ENCODE results near the gene PFKFB2.

Gene PFKFB2

GRCh38 chr1:207052911-207053769 lies at the start of gene PFKFB2:
PFKFB2 (plus strand) TSS chr1:207053275; CDS start chr1:207054718, 1,443 bp downstream.
- in situ Hi-C loops (cut with HindIII; ENCODE audit: low sequenced_read_pairs): loop anchor here (25.0 kb wide), 1 partner anchor 359 kb away; no protein-coding TSS in a partner anchor

GRCh38 chr1:207004931-207005830 lies 47.9 kb upstream of the PFKFB2 start:
- in situ Hi-C loops (cut with HindIII; ENCODE audit: low sequenced_read_pairs): no loop called here

- in situ Hi-C loops (cut with HindIII; ENCODE audit: low sequenced_read_pairs): no loop called here
Observed at GRCh38 chr1:207006083-207006482, 47.0 kb upstream of the PFKFB2 start.

GRCh38 chr1:207006914-207007313 lies 46.2 kb upstream of the PFKFB2 start:
- in situ Hi-C loops (cut with HindIII; ENCODE audit: low sequenced_read_pairs): no loop called here

DNA sequence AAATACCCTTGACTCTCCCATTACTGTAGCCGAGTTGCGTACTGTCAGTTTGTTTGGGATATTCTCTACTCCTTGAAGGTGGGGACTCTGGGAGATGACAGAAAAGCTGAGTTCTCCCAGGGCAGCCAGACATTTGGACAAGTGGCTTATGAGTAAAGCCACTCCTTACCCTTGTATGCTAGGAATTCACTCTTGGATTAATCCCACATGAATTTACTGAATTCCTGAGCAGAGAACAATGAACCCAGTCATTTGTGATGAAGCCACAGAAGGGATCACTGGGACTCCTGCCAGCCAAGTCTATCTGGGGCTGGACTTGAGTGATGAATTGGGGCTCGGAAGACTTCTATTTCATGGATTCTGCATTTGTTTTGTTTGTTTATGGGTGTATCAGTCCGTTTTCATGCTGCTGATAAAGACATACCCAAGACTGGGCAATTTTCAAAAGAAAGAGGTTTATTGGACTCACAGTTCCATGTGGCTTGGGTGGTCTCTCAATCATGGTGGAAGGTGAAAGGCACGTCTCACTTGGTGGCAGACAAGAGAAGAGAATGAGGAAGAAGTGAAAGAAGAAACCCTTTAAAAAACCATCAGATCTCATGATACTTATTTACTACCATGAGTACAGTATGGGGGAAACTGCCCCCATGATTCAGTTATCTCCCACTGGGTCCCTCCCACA lies 45.6 kb upstream of the PFKFB2 start:
- in situ Hi-C loops (cut with HindIII; ENCODE audit: low sequenced_read_pairs): no loop called here

DNA sequence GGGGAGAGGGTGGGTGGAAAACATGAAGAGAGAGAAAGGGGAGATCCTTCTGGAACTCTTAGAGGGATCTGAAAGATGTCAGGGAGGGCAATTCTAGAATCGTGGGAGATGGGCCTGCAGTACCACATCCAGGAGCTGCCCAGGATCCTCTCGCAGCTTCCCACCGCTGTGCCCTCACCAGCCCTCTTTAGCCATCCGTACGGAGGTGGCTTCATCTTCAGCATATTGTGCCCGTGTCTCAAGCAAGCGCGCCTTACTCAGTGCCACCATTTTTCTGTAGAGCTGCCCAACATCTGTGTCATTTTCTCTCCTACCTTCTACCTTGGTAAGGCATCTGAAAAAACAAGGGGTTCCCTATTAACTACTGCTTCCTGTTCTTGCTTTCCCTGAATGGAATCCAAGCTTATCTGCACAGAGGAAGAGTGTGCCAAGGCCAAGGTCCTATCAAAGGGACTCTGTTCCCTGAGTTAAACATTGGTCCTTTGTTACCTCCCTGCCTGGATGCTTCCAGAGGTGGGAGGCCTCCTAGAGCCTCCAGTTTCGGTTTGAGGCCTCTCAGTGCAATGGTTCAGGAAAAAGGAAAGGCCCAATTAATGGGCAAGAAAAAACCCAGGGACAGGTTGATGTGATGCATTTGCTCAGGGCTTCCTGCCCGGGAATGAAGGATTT lies 43.8 kb upstream of the PFKFB2 start:
- in situ Hi-C loops (cut with HindIII; ENCODE audit: low sequenced_read_pairs): no loop called here

GRCh38 chr1:207009945-207010344 lies 43.1 kb upstream of the PFKFB2 start:
- in situ Hi-C loops (cut with HindIII; ENCODE audit: low sequenced_read_pairs): no loop called here

DNA sequence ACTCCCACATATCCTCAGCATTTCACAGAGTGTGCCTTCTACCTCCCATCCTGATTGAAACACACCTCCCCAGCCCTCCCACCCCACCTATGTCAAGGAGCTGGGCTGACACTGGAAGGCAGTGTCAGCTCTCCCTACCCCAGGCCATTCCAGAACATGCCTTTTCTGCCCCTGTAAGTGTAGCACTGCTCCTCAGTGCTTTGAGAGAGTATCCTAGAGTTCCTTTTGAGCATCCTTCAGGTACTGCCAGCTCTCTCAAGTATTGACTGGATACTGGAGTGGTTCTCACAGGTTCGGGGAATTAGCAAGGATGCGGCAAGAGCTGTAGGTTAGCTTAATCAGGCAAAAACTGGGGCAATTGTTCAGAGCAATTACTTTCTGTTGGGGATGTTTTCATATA lies 42.3 kb upstream of the PFKFB2 start:
- in situ Hi-C loops (cut with HindIII; ENCODE audit: low sequenced_read_pairs): no loop called here

GRCh38 chr1:207013321-207014085 lies 39.6 kb upstream of the PFKFB2 start:
- in situ Hi-C loops (cut with HindIII; ENCODE audit: low sequenced_read_pairs): no loop called here

DNA sequence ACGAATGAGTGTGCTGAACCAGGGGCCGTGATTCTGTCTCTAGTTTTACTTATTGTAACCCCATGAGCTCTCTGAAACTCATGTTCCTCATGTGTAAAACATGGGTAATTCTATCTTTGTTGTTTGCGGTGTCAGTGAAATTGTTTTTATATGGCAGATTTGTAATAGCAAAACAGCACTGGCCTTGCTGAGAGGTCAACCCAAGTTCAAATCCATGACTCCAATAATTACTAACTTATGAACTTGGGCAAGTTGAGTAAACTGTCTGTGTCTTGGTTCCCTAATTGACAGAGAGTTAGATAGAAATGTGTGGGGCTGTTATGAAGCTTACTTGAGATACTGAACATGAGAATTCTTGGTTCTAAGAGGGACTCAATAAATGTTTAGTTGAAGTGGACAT lies 38.3 kb upstream of the PFKFB2 start:
- in situ Hi-C loops (cut with HindIII; ENCODE audit: low sequenced_read_pairs): no loop called here

GRCh38 chr1:207015791-207016190 lies 37.3 kb upstream of the PFKFB2 start:
- in situ Hi-C loops (cut with HindIII; ENCODE audit: low sequenced_read_pairs): no loop called here

DNA sequence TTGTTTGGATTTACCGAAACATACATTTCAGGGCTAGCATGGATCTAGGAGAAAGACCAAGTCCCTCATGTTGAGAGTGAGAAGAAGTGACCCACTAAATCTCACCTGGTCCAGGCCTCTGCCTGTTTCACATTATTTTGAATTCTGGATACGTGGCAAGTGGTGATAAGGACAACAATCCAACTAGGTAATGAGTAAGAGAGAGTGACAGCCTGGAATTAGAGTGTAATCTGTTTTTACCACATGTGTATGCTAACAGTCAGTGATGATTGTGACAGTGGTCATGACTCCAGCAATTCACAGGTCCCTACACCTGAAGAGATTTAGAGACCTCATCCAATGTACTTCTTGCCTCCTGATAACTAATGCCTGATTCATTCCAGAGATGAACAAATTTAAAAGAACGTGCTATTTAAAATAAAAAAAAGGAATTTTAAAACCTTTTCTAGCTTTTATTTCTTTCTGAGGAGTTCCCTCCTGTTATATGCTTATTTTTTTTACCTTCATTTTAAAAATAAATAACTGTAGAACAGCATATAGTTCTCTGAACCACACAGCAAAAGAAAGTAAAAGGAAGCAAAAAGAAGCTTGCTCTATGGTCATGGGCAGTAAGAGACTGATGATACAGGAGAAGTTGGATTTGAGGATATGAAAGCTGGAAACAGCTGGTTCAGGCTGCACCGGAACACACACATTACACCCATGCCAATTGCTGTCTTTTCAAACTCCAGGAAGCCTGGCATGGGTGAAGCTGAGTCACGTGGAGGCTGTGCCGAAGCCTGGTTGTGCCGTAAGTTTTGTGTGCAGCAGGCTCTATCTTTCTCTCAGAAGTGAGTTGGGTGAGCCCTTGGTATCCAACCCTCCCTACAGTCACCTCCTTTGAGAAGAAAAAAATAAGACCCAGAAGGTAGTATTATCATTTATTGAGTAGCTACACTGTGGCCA lies 35.2 kb upstream of the PFKFB2 start:
- in situ Hi-C loops (cut with HindIII; ENCODE audit: low sequenced_read_pairs): no loop called here

DNA sequence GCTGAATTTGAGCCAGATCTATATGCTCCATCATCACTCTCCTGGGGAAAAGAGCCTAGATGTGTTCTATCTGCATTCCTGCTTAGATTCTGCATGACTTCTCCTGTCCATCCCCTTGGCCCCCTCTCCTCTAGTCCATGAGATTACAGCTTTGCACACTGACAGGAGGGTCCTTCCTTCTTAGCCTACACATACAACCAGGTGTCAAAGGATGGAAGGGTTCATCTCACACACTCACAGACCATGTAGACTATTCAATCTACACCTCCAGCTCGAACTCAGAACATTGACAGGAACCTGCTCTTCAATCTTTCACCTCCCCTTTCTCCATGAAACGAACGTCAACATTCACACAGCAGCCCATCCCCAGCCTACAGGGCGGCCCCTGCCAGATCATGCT lies 34.4 kb upstream of the PFKFB2 start:
- in situ Hi-C loops (cut with HindIII; ENCODE audit: low sequenced_read_pairs): no loop called here

DNA sequence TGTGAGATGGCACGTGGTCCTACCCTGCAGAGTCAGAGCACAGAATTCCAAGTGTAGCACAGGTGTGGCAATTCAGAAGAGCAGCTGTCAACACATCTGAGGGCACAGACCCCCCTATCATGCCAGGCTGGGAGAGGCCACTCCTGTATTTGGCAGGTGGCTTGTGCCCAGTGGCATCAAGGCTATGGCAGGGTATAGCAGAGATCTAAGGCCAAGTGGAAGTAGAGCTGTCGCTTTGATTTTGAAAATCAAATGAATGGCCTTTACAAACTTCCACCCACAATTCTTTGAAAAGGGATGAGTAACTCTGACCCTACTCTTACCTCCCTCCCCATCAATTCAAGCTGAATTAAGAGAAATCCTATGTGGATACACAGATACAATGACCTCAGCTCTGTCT lies 33.9 kb upstream of the PFKFB2 start:
- in situ Hi-C loops (cut with HindIII; ENCODE audit: low sequenced_read_pairs): no loop called here

DNA sequence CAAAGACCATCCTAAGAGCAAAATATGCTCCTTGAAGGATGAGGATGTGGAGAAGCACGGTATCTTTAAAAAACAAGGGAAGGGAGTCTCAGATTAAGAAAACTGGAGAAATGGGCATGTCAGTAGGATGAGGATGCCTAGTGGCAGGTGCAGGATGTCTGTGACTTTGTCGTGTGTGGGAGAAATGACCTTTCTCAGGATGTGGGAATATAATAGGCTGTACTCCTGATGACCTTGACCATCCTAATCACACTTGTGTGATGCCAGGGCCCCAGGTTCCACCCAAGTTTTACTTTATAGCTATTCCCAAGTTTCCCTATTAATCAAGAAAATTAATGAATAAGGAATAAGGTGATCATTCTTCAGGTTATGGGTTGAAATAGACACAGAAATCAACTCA lies 33.4 kb upstream of the PFKFB2 start:
- in situ Hi-C loops (cut with HindIII; ENCODE audit: low sequenced_read_pairs): loop anchor here (5.0 kb wide), 1 partner anchor 47 kb away; the partner anchor contains the start of gene FCAMR

- in situ Hi-C loops (cut with HindIII; ENCODE audit: low sequenced_read_pairs): loop anchor here (5.0 kb wide), 1 partner anchor 48 kb away; the partner anchor contains the start of gene FCAMR
Observed at GRCh38 chr1:207020065-207020708, 32.9 kb upstream of the PFKFB2 start.

DNA sequence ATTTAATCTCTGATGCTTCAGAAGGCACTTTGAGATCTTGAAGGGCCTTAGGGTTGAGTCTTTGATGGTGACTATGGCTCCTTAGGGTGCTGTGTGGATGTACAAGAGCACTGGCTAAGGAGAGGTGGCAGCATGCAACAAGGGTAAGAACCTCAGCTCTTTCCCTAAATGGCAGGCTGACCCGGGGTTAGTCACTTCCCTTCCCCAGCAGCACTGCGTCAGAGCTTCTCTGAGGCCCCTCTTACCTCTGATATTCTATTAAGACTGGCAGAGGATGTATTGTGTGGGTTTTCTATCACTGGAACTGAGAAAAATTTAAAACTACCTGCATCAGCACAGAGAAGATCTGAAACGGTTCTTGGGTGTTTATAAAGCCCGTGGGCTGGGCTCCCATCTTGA lies 32.4 kb upstream of the PFKFB2 start:
- in situ Hi-C loops (cut with HindIII; ENCODE audit: low sequenced_read_pairs): loop anchor here (5.0 kb wide), 1 partner anchor 48 kb away; the partner anchor contains the start of gene FCAMR
